ENCODE measurements around the gene GAPVD1. TPM values are rescaled to one million over a fixed set of nuclear protein-coding genes. Genes with fewer than 3 reads are reported as not detected.

The GAPVD1 gene
- total RNA-seq, 1 experiment from 2014 or later: 53.1 TPM

GRCh38 chr9:125268394-125269013 is 6.9 kb downstream of the GAPVD1 start:
- no peak for ATAC-seq
- no peaks in the 10 kb centered on the region for H3K4me1 ChIP-seq (ENCODE audit: control insufficient read depth in 1 of 2, insufficient read depth in 2 of 2, low read length in 2 of 2)
- no peak overlapping the region for H3K4me2 ChIP-seq (ENCODE audit: low read length)
- no peak overlapping the region for H3K4me3 ChIP-seq (replicated peaks in 1 of 2; ENCODE audit: low read depth in 1 of 2, low read length in 2 of 2)
- POLR2A ChIA-PET: interaction anchor here (1.7 kb wide), 1 partner anchor 27 kb away, joined by 5 read pairs; the partner anchor contains the start of gene HSPA5
- BruUV-seq (replicated peaks): no TSS peak
- no peak overlapping the region for H2AFZ ChIP-seq (ENCODE audit: low read depth, low read length, poor library complexity, severe bottlenecking)
- H3K36me3 ChIP-seq (ENCODE audit: control insufficient read depth in 1 of 2, insufficient read depth in 2 of 2, low read length in 2 of 2): no peaks in the 10 kb centered on the region; a peak in 1 of 4 replicates
- no peaks in the 10 kb centered on the region for H3K9me3 ChIP-seq (ENCODE audit: control insufficient read depth in 1 of 2, insufficient read depth in 1 of 2, low read depth in 1 of 2, low read length in 2 of 2)
- CTCF ChIA-PET: no interaction called here
- TF ChIP-seq POLR2AphosphoS5 (IDR thresholded peaks at IDR 0.05; ENCODE audit: low read depth, low read length) (no peak), ZFX (IDR thresholded peaks at IDR 0.05) (no peak), ZNF274 (IDR thresholded peaks at IDR 0.05; ENCODE audit: low read depth, low read length) (no peak), ELF1 (IDR thresholded peaks at IDR 0.05; ENCODE audit: borderline replicate concordance, low read depth) (no peak), EGR1 (IDR thresholded peaks at IDR 0.05; ENCODE audit: low read depth) (no peak), POLR2A (IDR thresholded peaks at IDR 0.05; ENCODE audit: borderline replicate concordance, extremely low read depth, insufficient read depth, insufficient read length) (no peak), TCF7L2 (IDR thresholded peaks at IDR 0.05; ENCODE audit: borderline replicate concordance, extremely low read depth, insufficient read depth, insufficient read length) (no peak), MAX (IDR thresholded peaks at IDR 0.05) (no peak), EZH2phosphoT487 (IDR thresholded peaks at IDR 0.05; ENCODE audit: borderline replicate concordance) (no peak)
- TF ChIP-seq, protein P1, sequence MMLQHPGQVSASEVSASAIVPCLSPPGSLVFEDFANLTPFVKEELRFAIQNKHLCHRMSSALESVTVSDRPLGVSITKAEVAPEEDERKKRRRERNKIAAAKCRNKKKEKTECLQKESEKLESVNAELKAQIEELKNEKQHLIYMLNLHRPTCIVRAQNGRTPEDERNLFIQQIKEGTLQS (IDR thresholded peaks at IDR 0.05): no peak
- RAD21 ChIA-PET (ENCODE audit: low non-redundant PET in 1 of 2, low total read pairs in 2 of 2, uncharacterized antibody in 2 of 2, unreplicated experiment in 2 of 2): no interaction called here
- DNase-seq (ENCODE audit: low read depth, low spot score): no peak
- no peaks in the 10 kb centered on the region for H3K9me2 ChIP-seq (ENCODE audit: insufficient read depth)
- H4K20me1 ChIP-seq (ENCODE audit: insufficient read depth): no peaks in the 10 kb centered on the region
- no peak overlapping the region for H3K27ac ChIP-seq (ENCODE audit: low read depth, low read length)
- peaks cover 91% of the 10 kb centered on the region for H3K79me2 ChIP-seq (ENCODE audit: insufficient read depth, low read length)
- H3K9ac ChIP-seq (ENCODE audit: low read length): no peak overlapping the region
- intact Hi-C loops (cut with micrococcal nuclease): no loop called here
- no peaks in the 10 kb centered on the region for H3K27me3 ChIP-seq (ENCODE audit: insufficient read depth, low read length)

- DNase-seq (ENCODE audit: low read depth, low spot score): no peak
- Histone ChIP-seq H3K9me2 (ENCODE audit: insufficient read depth) (no peaks in the 10 kb centered on the region), H3K4me2 (ENCODE audit: low read length) (no peak overlapping the region), H3K4me3 (replicated peaks in 1 of 2; ENCODE audit: low read depth in 1 of 2, low read length in 2 of 2) (no peak overlapping the region), H3K9me3 (ENCODE audit: control insufficient read depth in 1 of 2, insufficient read depth in 1 of 2, low read depth in 1 of 2, low read length in 2 of 2) (no peaks in the 10 kb centered on the region), H3K27ac (ENCODE audit: low read depth, low read length) (no peak overlapping the region), H3K79me2 (ENCODE audit: insufficient read depth, low read length) (peaks cover 90% of the 10 kb centered on the region), H3K4me1 (ENCODE audit: control insufficient read depth in 1 of 2, insufficient read depth in 2 of 2, low read length in 2 of 2) (no peaks in the 10 kb centered on the region), H3K27me3 (ENCODE audit: insufficient read depth, low read length) (no peaks in the 10 kb centered on the region), H2AFZ (ENCODE audit: low read depth, low read length, poor library complexity, severe bottlenecking) (no peak overlapping the region), H3K36me3 (ENCODE audit: control insufficient read depth in 1 of 2, insufficient read depth in 2 of 2, low read length in 2 of 2) (no peaks in the 10 kb centered on the region), H3K9ac (ENCODE audit: low read length) (no peak overlapping the region), H4K20me1 (ENCODE audit: insufficient read depth) (no peaks in the 10 kb centered on the region)
- BruUV-seq (replicated peaks): no TSS peak
- ATAC-seq: no peak
- RAD21 ChIA-PET (ENCODE audit: low non-redundant PET in 1 of 2, low total read pairs in 2 of 2, uncharacterized antibody in 2 of 2, unreplicated experiment in 2 of 2): no interaction called here
- POLR2A ChIA-PET: no interaction called here
- CTCF ChIA-PET: no interaction called here
- intact Hi-C loops (cut with micrococcal nuclease): no loop called here
- TF ChIP-seq JUND (IDR thresholded peaks at IDR 0.05) (no peak), CEBPB (IDR thresholded peaks at IDR 0.05; ENCODE audit: low read depth) (no peak), RAD21 (IDR thresholded peaks at IDR 0.05; ENCODE audit: low read depth) (no peak), CBX3 (IDR thresholded peaks at IDR 0.05; ENCODE audit: low read depth) (no peak), ZFX (IDR thresholded peaks at IDR 0.05) (no peak), MAX (IDR thresholded peaks at IDR 0.05) (no peak), SIN3A (IDR thresholded peaks at IDR 0.05; ENCODE audit: low read depth) (no peak), SP1 (IDR thresholded peaks at IDR 0.05; ENCODE audit: low read depth) (no peak), FOSL1 (IDR thresholded peaks at IDR 0.05; ENCODE audit: low read depth) (no peak), ELF1 (IDR thresholded peaks at IDR 0.05; ENCODE audit: borderline replicate concordance, low read depth) (no peak), EZH2phosphoT487 (IDR thresholded peaks at IDR 0.05; ENCODE audit: borderline replicate concordance) (no peak), EGR1 (IDR thresholded peaks at IDR 0.05; ENCODE audit: low read depth) (no peak), ZNF274 (IDR thresholded peaks at IDR 0.05; ENCODE audit: low read depth, low read length) (no peak), TCF7L2 (IDR thresholded peaks at IDR 0.05; ENCODE audit: borderline replicate concordance, extremely low read depth, insufficient read depth, insufficient read length) (no peak), SRF (IDR thresholded peaks at IDR 0.05; ENCODE audit: low read depth) (no peak), POLR2AphosphoS5 (IDR thresholded peaks at IDR 0.05; ENCODE audit: low read depth, low read length) (no peak)
- TF ChIP-seq, protein P1 (IDR thresholded peaks at IDR 0.05): no peak
Observed at GRCh38 chr9:125269014-125269397, 7.4 kb downstream of the GAPVD1 start.
